Neural cell (in vitro differentiated cells): ENCODE measurements around the gene GLT1D1. TPM values are rescaled to one million over a fixed set of nuclear protein-coding genes. Genes with fewer than 3 reads are reported as not detected.
"Not testable (repeated sequence)": the region's sequence is repeated elsewhere in the genome, so short reads cannot be mapped to it uniquely, and the experiment has no call there.

Experiments
- H2AFZ ChIP-seq: fragments of 200-600, 300-800 bp; sonication (generic), shearing (Covaris generic); 2 replicates; pipeline ENCODE4 v1.6.0; 2014; ENCODE audit warnings: low read depth, mild to moderate bottlenecking, antibody characterized with exemption, low read length, moderate library complexity
- H3F3A ChIP-seq: fragments of 200-600 bp; shearing (Covaris generic); 2 replicates; pipeline ENCODE4 v1.6.1; 2016; ENCODE audit warnings: mild to moderate bottlenecking, moderate library complexity, mixed read lengths, antibody characterized with exemption, low read length; ENCODE audit not compliant: insufficient read depth, poor library complexity, severe bottlenecking
- H3K27ac ChIP-seq: fragments of 200-600, 300-800 bp; sonication (generic), shearing (Covaris generic); 2 replicates; pipeline ENCODE4 v1.5.1; 2014; ENCODE audit warnings: mild to moderate bottlenecking, low read length, moderate library complexity
- H3K27me3 ChIP-seq: fragments of 300-800, 200-600 bp; sonication (generic), shearing (Covaris generic); 2 replicates; pipeline ENCODE4 v1.6.0; 2014; ENCODE audit warnings: mild to moderate bottlenecking, low read depth, low read length, moderate library complexity; ENCODE audit not compliant: insufficient read depth
- H3K36me3 ChIP-seq: fragments of 300-800, 200-600 bp; sonication (generic), shearing (Covaris generic); 2 replicates; pipeline ENCODE4 v1.5.1; 2014; ENCODE audit warnings: mild to moderate bottlenecking, antibody characterized with exemption, low read length, moderate library complexity; ENCODE audit not compliant: insufficient read depth
- H3K4me2 ChIP-seq: fragments of 300-800, 200-600 bp; sonication (generic), shearing (Covaris generic); 2 replicates; pipeline ENCODE4 v1.6.0; 2014; ENCODE audit warnings: mild to moderate bottlenecking, low read length
- H3K4me3 ChIP-seq: fragments of 300-800, 200-600 bp; sonication (generic), shearing (Covaris generic); 2 replicates; pipeline ENCODE4 v1.5.1; 2014; ENCODE audit warnings: mild to moderate bottlenecking, low read length, moderate library complexity
- H3K79me2 ChIP-seq: fragments of 200-600 bp; shearing (Covaris generic); replicated peaks from 2 replicates; pipeline ENCODE4 v1.6.0; 2014; ENCODE audit warnings: mild to moderate bottlenecking, low read length, moderate library complexity; ENCODE audit not compliant: insufficient read depth
- H3K9ac ChIP-seq: fragments of 300-800, 200-600 bp; sonication (generic), shearing (Covaris generic); 2 replicates; pipeline ENCODE4 v1.6.1; 2016; ENCODE audit warnings: mild to moderate bottlenecking, low read length, mixed read lengths
- H3K9me2 ChIP-seq: fragments of 200-600 bp; shearing (Covaris generic); 2 replicates; pipeline ENCODE4 v1.6.1; 2016; ENCODE audit warnings: mild to moderate bottlenecking, low read length, mixed read lengths; ENCODE audit not compliant: insufficient read depth
- H3K9me3 ChIP-seq: fragments of 200-600, 300-800 bp; sonication (generic), shearing (Covaris generic); 2 replicates; pipeline ENCODE4 v1.6.1; 2016; ENCODE audit warnings: mild to moderate bottlenecking, mixed run types, low read length, moderate library complexity, mixed read lengths
- H4K20me1 ChIP-seq: fragments of 200-600 bp; shearing (Covaris generic); 2 replicates; pipeline ENCODE4 v1.6.1; 2016; ENCODE audit warnings: mild to moderate bottlenecking, mixed run types; ENCODE audit not compliant: insufficient read depth
- CTCF ChIP-seq: fragments of 450-650 bp; IDR thresholded peaks from 2 replicates; pipeline ENCODE4 v1.5.1; 2014; ENCODE audit warnings: antibody characterized with exemption, mild to moderate bottlenecking, moderate library complexity; ENCODE audit not compliant: poor library complexity, severe bottlenecking
- EP300 ChIP-seq: fragments of 450-650 bp; conservative IDR thresholded peaks from 2 replicates; pipeline ENCODE4 v1.6.1; 2014; ENCODE audit warnings: antibody characterized with exemption, mild to moderate bottlenecking, moderate library complexity; ENCODE audit not compliant: poor library complexity, severe bottlenecking
- EZH2 ChIP-seq: fragments of 200-600, 300-800 bp; shearing (Covaris generic), sonication (generic); IDR thresholded peaks from 2 replicates; pipeline ENCODE4 v1.6.1; 2014; ENCODE audit warnings: antibody characterized with exemption, low read length, borderline replicate concordance, mild to moderate bottlenecking; ENCODE audit not compliant: insufficient read depth, poor library complexity, severe bottlenecking
- MXI1 ChIP-seq: fragments of 450-650 bp; conservative IDR thresholded peaks from 2 replicates; pipeline ENCODE4 v1.6.1; 2014; ENCODE audit warnings: antibody characterized with exemption, mild to moderate bottlenecking; ENCODE audit not compliant: poor library complexity, severe bottlenecking
- RAD21 ChIP-seq: fragments of 450-650 bp; conservative IDR thresholded peaks from 2 replicates; pipeline ENCODE4 v1.6.1; 2014; ENCODE audit warnings: antibody characterized with exemption, mild to moderate bottlenecking, moderate library complexity
- REST ChIP-seq: IDR thresholded peaks from 2 replicates; pipeline ENCODE4 v1.6.1; 2012; ENCODE audit warnings: borderline replicate concordance
- polyA plus RNA-seq: library from polyadenylated mRNA; depleted of rRNA; stranded (reverse); fragments of >200 nt; gene quantifications from 2 replicates; pipeline ENCODE4 v1.2.3, GENCODE V29; 2014

Gene GLT1D1
- polyA plus RNA-seq, 1 donor from 2014 or later = 3.9 TPM

- no peaks in the 10 kb centered on the region for H3K27me3 ChIP-seq
Measured at GRCh38 chr12:128830505-128830893, 22.8 kb upstream of the GLT1D1 start.

GRCh38 chr12:128833418-128833817, 19.9 kb upstream of the GLT1D1 start:
- H3K9me2 ChIP-seq = no peaks in the 10 kb centered on the region
- no peaks in the 10 kb centered on the region for H4K20me1 ChIP-seq
- no peaks in the 10 kb centered on the region for H3K79me2 ChIP-seq
- H3K4me3 ChIP-seq = no peak overlapping the region
- no peaks in the 10 kb centered on the region for H3K27me3 ChIP-seq
- no peaks in the 10 kb centered on the region for H3F3A ChIP-seq
- no peak overlapping the region for H3K4me2 ChIP-seq
- H3K9me3 ChIP-seq = no peaks in the 10 kb centered on the region
- H3K27ac ChIP-seq = no peak overlapping the region
- no peaks in the 10 kb centered on the region for H3K36me3 ChIP-seq
- H2AFZ ChIP-seq = no peak overlapping the region
- no peak overlapping the region for H3K9ac ChIP-seq
- TF ChIP-seq REST (no peak), EZH2 (no peak), RAD21 (no peak), EP300 (no peak), MXI1 (no peak)

More at GRCh38 chr12:128830505-128830893, 22.8 kb upstream of the GLT1D1 start:
- H3K9ac ChIP-seq = no peak overlapping the region
- no peak overlapping the region for H3K4me2 ChIP-seq
- no peaks in the 10 kb centered on the region for H3K9me3 ChIP-seq
- no peak overlapping the region for H2AFZ ChIP-seq
- TF ChIP-seq CTCF (no peak), MXI1 (no peak)
- H3K27ac ChIP-seq = no peak overlapping the region
- H3K36me3 ChIP-seq = no peaks in the 10 kb centered on the region
- H3K79me2 ChIP-seq = no peaks in the 10 kb centered on the region
- H3K4me3 ChIP-seq = no peak overlapping the region
- H3K9me2 ChIP-seq = no peaks in the 10 kb centered on the region
- no peaks in the 10 kb centered on the region for H3F3A ChIP-seq
- H4K20me1 ChIP-seq = no peaks in the 10 kb centered on the region

GRCh38 chr12:128839885-128840284, 13.4 kb upstream of the GLT1D1 start:
- H4K20me1 ChIP-seq, H3F3A ChIP-seq, H3K36me3 ChIP-seq, H2AFZ ChIP-seq, H3K4me2 ChIP-seq, H3K27ac ChIP-seq, H3K9me2 ChIP-seq, H3K9me3 ChIP-seq, H3K79me2 ChIP-seq, H3K27me3 ChIP-seq, H3K4me3 ChIP-seq, H3K9ac ChIP-seq: not testable (repeated sequence)
